ENCODE data around the gene CFL1.

DNA sequence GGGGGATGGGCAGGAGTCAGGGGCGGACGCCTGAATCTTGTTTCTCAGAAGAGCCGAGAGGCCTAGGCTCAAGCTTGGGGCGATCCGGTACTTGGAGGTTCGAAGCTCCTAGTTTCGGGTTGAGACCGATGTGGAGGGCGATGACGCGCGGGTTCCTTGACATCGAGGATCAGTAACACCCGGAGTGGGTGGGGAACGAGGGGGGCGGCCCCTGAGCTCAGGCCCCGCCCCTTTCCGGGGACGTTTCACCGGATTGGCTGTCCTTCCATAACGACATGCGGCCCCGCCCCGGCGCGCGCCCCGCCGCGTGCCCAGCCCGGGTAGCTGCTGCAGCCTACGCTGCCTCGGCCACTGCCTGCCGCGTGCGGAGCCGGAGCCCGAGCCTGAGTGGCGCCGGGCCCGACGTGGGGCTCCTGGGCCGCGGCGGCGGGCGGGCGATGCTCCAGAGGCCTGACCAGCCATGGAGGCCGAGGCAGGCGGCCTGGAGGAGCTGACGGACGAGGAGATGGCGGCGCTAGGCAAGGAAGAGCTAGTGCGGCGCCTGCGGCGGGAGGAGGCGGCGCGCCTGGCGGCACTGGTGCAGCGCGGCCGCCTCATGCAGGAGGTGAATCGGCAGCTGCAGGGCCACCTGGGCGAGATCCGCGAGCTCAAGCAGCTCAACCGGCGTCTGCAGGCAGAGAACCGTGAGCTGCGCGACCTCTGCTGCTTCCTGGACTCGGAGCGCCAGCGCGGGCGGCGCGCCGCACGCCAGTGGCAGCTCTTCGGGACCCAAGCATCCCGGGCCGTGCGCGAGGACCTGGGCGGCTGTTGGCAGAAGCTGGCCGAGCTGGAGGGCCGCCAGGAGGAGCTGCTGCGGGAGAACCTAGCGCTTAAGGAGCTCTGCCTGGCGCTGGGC lies 32.6 kb upstream of the CFL1 start, which contains the start of gene CCDC85B:
- TF ChIP-seq, protein P1, sequence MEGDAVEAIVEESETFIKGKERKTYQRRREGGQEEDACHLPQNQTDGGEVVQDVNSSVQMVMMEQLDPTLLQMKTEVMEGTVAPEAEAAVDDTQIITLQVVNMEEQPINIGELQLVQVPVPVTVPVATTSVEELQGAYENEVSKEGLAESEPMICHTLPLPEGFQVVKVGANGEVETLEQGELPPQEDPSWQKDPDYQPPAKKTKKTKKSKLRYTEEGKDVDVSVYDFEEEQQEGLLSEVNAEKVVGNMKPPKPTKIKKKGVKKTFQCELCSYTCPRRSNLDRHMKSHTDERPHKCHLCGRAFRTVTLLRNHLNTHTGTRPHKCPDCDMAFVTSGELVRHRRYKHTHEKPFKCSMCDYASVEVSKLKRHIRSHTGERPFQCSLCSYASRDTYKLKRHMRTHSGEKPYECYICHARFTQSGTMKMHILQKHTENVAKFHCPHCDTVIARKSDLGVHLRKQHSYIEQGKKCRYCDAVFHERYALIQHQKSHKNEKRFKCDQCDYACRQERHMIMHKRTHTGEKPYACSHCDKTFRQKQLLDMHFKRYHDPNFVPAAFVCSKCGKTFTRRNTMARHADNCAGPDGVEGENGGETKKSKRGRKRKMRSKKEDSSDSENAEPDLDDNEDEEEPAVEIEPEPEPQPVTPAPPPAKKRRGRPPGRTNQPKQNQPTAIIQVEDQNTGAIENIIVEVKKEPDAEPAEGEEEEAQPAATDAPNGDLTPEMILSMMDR (conservative IDR thresholded peaks at IDR 0.05 in 1 of 2, IDR thresholded peaks at IDR 0.05 in 1 of 2; ENCODE audit: extremely low read depth in 1 of 2, insufficient read depth in 1 of 2, low read depth in 1 of 2, low read length in 2 of 2) = no peak
- TF ChIP-seq EZH2 (IDR thresholded peaks at IDR 0.05; ENCODE audit: borderline replicate concordance, low read length) = no peak
